Measurements from ENCODE around the gene ROMO1. TPM values are rescaled to one million over a fixed set of nuclear protein-coding genes. Genes with fewer than 3 reads are reported as not detected.

The ROMO1 gene
- total and polyA plus RNA-seq, 2 experiments from 2014 or later: 285 to 634 TPM

- TF ChIP-seq EZH2 (IDR thresholded peaks at IDR 0.05; ENCODE audit: borderline replicate concordance): no peak
- TF ChIP-seq EZH2phosphoT487 (IDR thresholded peaks at IDR 0.05; ENCODE audit: low read depth, severe bottlenecking, unreplicated experiment): no peak
- TF ChIP-seq CTCF (IDR thresholded peaks at IDR 0.05; ENCODE audit: poor library complexity): no peak
- Histone ChIP-seq H3K36me3 (replicated peaks; ENCODE audit: insufficient read depth, low read depth) (no peaks in the 10 kb centered on the region), H4K20me1 (ENCODE audit: insufficient read depth, poor library complexity, severe bottlenecking) (peaks cover 97% of the 10 kb centered on the region), H3K27me3 (no peaks in the 10 kb centered on the region), H3K9me2 (replicated peaks; ENCODE audit: insufficient read depth) (no peaks in the 10 kb centered on the region), H3K4me2 (no peak overlapping the region), H3K79me2 (peaks cover 100% of the 10 kb centered on the region), H2AFZ (no peak overlapping the region), H3K4me1 (ENCODE audit: insufficient read depth) (peaks cover 25% of the 10 kb centered on the region), H3K27ac (no peak overlapping the region), H3K9me3 (ENCODE audit: low read depth) (no peaks in the 10 kb centered on the region), H3K4me3 (no peak overlapping the region)
- WGBS (ENCODE audit: low lambda C conversion rate, missing lambda C conversion rate): 98% methylated on average over 9 of the region's 9 CpGs
- no peak for DNase-seq (ENCODE audit: low spot score)
Measured at GRCh38 chr20:35654415-35654814, 44.8 kb upstream of the ROMO1 start.

- H3K36me3 ChIP-seq (replicated peaks; ENCODE audit: insufficient read depth, low read depth): no peaks in the 10 kb centered on the region
- no peak overlapping the region for H3K4me3 ChIP-seq
- DNase-seq (ENCODE audit: low spot score): no peak
- H3K9me3 ChIP-seq (ENCODE audit: low read depth): no peaks in the 10 kb centered on the region
- peaks cover 30% of the 10 kb centered on the region for H3K4me1 ChIP-seq (ENCODE audit: insufficient read depth)
- 55% methylated on average over 1 of the region's 1 CpG for WGBS (ENCODE audit: low lambda C conversion rate, missing lambda C conversion rate)
- H3K4me2 ChIP-seq: no peak overlapping the region
- no peaks in the 10 kb centered on the region for H3K9me2 ChIP-seq (replicated peaks; ENCODE audit: insufficient read depth)
- no peak overlapping the region for H3K27ac ChIP-seq
- H2AFZ ChIP-seq: no peak overlapping the region
- H3K79me2 ChIP-seq: peaks cover 100% of the 10 kb centered on the region
- no peaks in the 10 kb centered on the region for H3K27me3 ChIP-seq
- peaks cover 100% of the 10 kb centered on the region for H4K20me1 ChIP-seq (ENCODE audit: insufficient read depth, poor library complexity, severe bottlenecking)
- no peak for TF ChIP-seq EZH2phosphoT487 (IDR thresholded peaks at IDR 0.05; ENCODE audit: low read depth, severe bottlenecking, unreplicated experiment)
- TF ChIP-seq EZH2 (IDR thresholded peaks at IDR 0.05; ENCODE audit: borderline replicate concordance): no peak
- no peak for TF ChIP-seq CTCF (IDR thresholded peaks at IDR 0.05; ENCODE audit: poor library complexity)
Measured at GRCh38 chr20:35657271-35657670, 41.9 kb upstream of the ROMO1 start.

- Histone ChIP-seq H2AFZ (no peak overlapping the region), H3K4me3 (no peak overlapping the region), H3K27ac (peak overlapping the region; percentile 2), H3K9me2 (replicated peaks; ENCODE audit: insufficient read depth) (no peaks in the 10 kb centered on the region), H3K4me2 (peak overlapping the region; percentile 97), H3K9me3 (ENCODE audit: low read depth) (no peaks in the 10 kb centered on the region), H3K4me1 (ENCODE audit: insufficient read depth) (peaks cover 30% of the 10 kb centered on the region), H3K79me2 (peaks cover 93% of the 10 kb centered on the region), H4K20me1 (ENCODE audit: insufficient read depth, poor library complexity, severe bottlenecking) (peaks cover 85% of the 10 kb centered on the region), H3K27me3 (no peaks in the 10 kb centered on the region), H3K36me3 (replicated peaks; ENCODE audit: insufficient read depth, low read depth) (no peaks in the 10 kb centered on the region)
- TF ChIP-seq EZH2 (IDR thresholded peaks at IDR 0.05; ENCODE audit: borderline replicate concordance) (no peak), EZH2phosphoT487 (IDR thresholded peaks at IDR 0.05; ENCODE audit: low read depth, severe bottlenecking, unreplicated experiment) (no peak), CTCF (IDR thresholded peaks at IDR 0.05; ENCODE audit: poor library complexity) (no peak)
- no peak for DNase-seq (ENCODE audit: low spot score)
- 96% methylated on average over 10 of the region's 10 CpGs for WGBS (ENCODE audit: low lambda C conversion rate, missing lambda C conversion rate)
Measured at GRCh38 chr20:35660122-35660937, 38.9 kb upstream of the ROMO1 start.
